ENCODE measurements around the gene CTPS2.

DNA sequence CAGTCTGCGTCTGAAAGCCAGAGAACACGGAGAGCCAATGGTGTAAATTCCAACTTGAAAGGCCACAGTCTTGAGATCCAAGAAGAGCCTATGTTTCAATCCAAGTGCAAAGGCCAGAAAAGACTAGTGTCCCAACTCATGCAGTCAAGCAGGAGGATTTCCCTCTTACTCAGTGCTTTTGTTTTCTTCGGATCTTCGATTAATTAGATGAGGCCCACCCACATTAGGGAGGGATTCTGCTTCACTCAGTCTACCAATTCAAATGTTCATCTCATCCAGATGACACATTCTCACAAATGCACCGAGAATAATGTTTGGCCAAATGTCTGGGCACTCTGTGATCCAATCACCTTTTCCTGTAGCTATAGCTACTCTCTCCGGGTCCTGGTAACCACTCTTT, 154.0 kb downstream of the CTPS2 start:
- no peak for TF ChIP-seq EZH2 (IDR thresholded peaks at IDR 0.05; ENCODE audit: low read length, unreplicated experiment)
- TF ChIP-seq, protein P1, sequence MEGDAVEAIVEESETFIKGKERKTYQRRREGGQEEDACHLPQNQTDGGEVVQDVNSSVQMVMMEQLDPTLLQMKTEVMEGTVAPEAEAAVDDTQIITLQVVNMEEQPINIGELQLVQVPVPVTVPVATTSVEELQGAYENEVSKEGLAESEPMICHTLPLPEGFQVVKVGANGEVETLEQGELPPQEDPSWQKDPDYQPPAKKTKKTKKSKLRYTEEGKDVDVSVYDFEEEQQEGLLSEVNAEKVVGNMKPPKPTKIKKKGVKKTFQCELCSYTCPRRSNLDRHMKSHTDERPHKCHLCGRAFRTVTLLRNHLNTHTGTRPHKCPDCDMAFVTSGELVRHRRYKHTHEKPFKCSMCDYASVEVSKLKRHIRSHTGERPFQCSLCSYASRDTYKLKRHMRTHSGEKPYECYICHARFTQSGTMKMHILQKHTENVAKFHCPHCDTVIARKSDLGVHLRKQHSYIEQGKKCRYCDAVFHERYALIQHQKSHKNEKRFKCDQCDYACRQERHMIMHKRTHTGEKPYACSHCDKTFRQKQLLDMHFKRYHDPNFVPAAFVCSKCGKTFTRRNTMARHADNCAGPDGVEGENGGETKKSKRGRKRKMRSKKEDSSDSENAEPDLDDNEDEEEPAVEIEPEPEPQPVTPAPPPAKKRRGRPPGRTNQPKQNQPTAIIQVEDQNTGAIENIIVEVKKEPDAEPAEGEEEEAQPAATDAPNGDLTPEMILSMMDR (conservative IDR thresholded peaks at IDR 0.05; ENCODE audit: low read depth, low read length) = no peak
- TF ChIP-seq EZH2phosphoT487 (IDR thresholded peaks at IDR 0.05; ENCODE audit: borderline replicate concordance, low read length) = no peak
